Brain microvascular endothelial cell (primary cell): Measurements from ENCODE around the gene EIF4G1.

ENCODE experiments used
- DNase-seq: peaks from one replicate; pipeline ENCODE4 v3.0.0-alpha.2; 2020
- H3K27ac ChIP-seq: fragments of 250-450 bp; sonication (Bioruptor Pico); 2 replicates; pipeline ENCODE4 v1.5.1; 2020; ENCODE audit warnings: mild to moderate bottlenecking, moderate library complexity
- H3K27me3 ChIP-seq: fragments of 250-450 bp; sonication (Bioruptor Pico); replicated peaks from 2 replicates; pipeline ENCODE4 v1.5.1; 2020; ENCODE audit warnings: mild to moderate bottlenecking
- H3K36me3 ChIP-seq: fragments of 250-450 bp; sonication (Bioruptor Pico); replicated peaks from 2 replicates; pipeline ENCODE4 v1.5.1; 2020; ENCODE audit warnings: mild to moderate bottlenecking
- H3K4me3 ChIP-seq: 2 replicates; pipeline ENCODE4 v1.5.1; 2011; ENCODE audit warnings: low read depth, mild to moderate bottlenecking, control low read depth, low read length, moderate library complexity
- CTCF ChIP-seq: IDR thresholded peaks from 2 replicates; pipeline ENCODE4 v1.5.1; 2011; ENCODE audit warnings: low read depth, mild to moderate bottlenecking, moderate library complexity, low read length, control low read depth, inconsistent platforms; ENCODE audit errors: missing control alignments
- in situ Hi-C: cut with HindIII; loops from 2 replicates; pipeline ENCODE4 v1.10.0; 2017; ENCODE audit warnings: low sequenced_read_pairs, low pct_ligation_motif_present

The EIF4G1 gene

GRCh38 chr3:184360070-184360928 lies 45.9 kb downstream of the EIF4G1 start:
- no peak for DNase-seq
- TF ChIP-seq CTCF = no peak
- no peaks in the 10 kb centered on the region for H3K27me3 ChIP-seq
- H3K27ac ChIP-seq = no peak overlapping the region
- H3K36me3 ChIP-seq = no peaks in the 10 kb centered on the region
- peak overlapping the region; percentile 82 for H3K4me3 ChIP-seq
- in situ Hi-C loops = loop anchor here (25.0 kb wide), 1 partner anchor 177 kb away; no protein-coding TSS in a partner anchor

GRCh38 chr3:184360929-184361531 lies 46.6 kb downstream of the EIF4G1 start:
- Histone ChIP-seq H3K4me3 (peak overlapping the region; percentile 82), H3K27ac (no peak overlapping the region), H3K27me3 (no peaks in the 10 kb centered on the region), H3K36me3 (peaks cover 1% of the 10 kb centered on the region)
- TF ChIP-seq CTCF = no peak
- in situ Hi-C loops = loop anchor here (25.0 kb wide), 1 partner anchor 176 kb away; no protein-coding TSS in a partner anchor
- DNase-seq = no peak

GRCh38 chr3:184361532-184361931 lies 47.1 kb downstream of the EIF4G1 start, which contains the start of the genes CLCN2 and POLR2H:
CLCN2 (minus strand) TSS chr3:184361605; CDS start chr3:184361479, 126 bp downstream.
POLR2H (plus strand) TSS chr3:184361710; CDS start chr3:184363493, 1,783 bp downstream.
- peak within 1 kb of the TSS; percentile 98 for H3K27ac ChIP-seq
- H3K4me3 ChIP-seq = peak within 1 kb of the TSS; percentile 82
- H3K36me3 ChIP-seq = peaks cover 4% of the 10 kb centered on the region
- DNase-seq = no peak
- no peak for TF ChIP-seq CTCF
- no peaks in the 10 kb centered on the region for H3K27me3 ChIP-seq
- in situ Hi-C loops = loop anchor here (25.0 kb wide), 1 partner anchor 176 kb away; no protein-coding TSS in a partner anchor

- H3K36me3 ChIP-seq = peaks cover 9% of the 10 kb centered on the region
- peak overlapping the region; percentile 98 for H3K27ac ChIP-seq
- TF ChIP-seq CTCF = no peak
- peak; percentile 34 for DNase-seq
- in situ Hi-C loops = loop anchor here (25.0 kb wide), 1 partner anchor 175 kb away; no protein-coding TSS in a partner anchor
- peak overlapping the region; percentile 82 for H3K4me3 ChIP-seq
- no peaks in the 10 kb centered on the region for H3K27me3 ChIP-seq
These were observed 47.7 kb downstream of the EIF4G1 start for GRCh38 chr3:184361932-184362667.

- H3K36me3 ChIP-seq = peaks cover 10% of the 10 kb centered on the region
- in situ Hi-C loops = loop anchor here (25.0 kb wide), 1 partner anchor 174 kb away; no protein-coding TSS in a partner anchor
- no peaks in the 10 kb centered on the region for H3K27me3 ChIP-seq
- peak overlapping the region; percentile 98 for H3K27ac ChIP-seq
- DNase-seq = peak; percentile 96
- peak overlapping the region; percentile 82 for H3K4me3 ChIP-seq
- TF ChIP-seq CTCF = peak; percentile 78
These were observed 48.5 kb downstream of the EIF4G1 start for GRCh38 chr3:184362668-184363546.
